Small intestine (tissue), 4 donors: Measurements from ENCODE around the gene GDPD3. TPM values are rescaled to one million over a fixed set of nuclear protein-coding genes. Genes with fewer than 3 reads are reported as not detected.

Source experiments
- polyA plus RNA-seq, 4 donors: library from polyadenylated mRNA; stranded (reverse) in 3 of 4; unstranded in 1 of 4; fragments of 200-250 nt in 3 of 4; fragments of 120-200 nt in 1 of 4; gene quantifications; one replicate each; pipeline versions ENCODE4 v1.2.1 to v1.2.3, GENCODE V29; 2013
- donor health status: healthy with polysubstance abuse.
- donor health status: Bipolar disorder and iron deficiency.
- donor health status: healthy.

GDPD3 gene
- polyA plus RNA-seq, 4 donors: 13.2 to 23.9 (median 19.5) TPM

Other genes starting within 250 kb of the GDPD3 start
- 10 to 100 TPM in 2 of 4 donors, under 1 TPM in 2; 0.67 to 38.9 (median 8.8) TPM for gene SEZ6L2, start 214.0 kb downstream of the GDPD3 start, polyA plus RNA-seq
- gene ASPHD1, start 213.0 kb downstream of the GDPD3 start, polyA plus RNA-seq: 10 to 100 TPM in 1 of 4 donors, 1 to 10 TPM in 2, under 1 TPM in 1; 0.67 to 11.5 (median 3.0) TPM
- 10 to 100 TPM; 10.8 to 26.6 (median 15.9) TPM for gene KCTD13, start 187.3 kb downstream of the GDPD3 start, polyA plus RNA-seq
- gene TMEM219, start 151.5 kb downstream of the GDPD3 start, polyA plus RNA-seq: 100 to 1,000 TPM; 163 to 334 (median 242) TPM
- 10 to 100 TPM; 21.6 to 36.7 (median 29.0) TPM for gene TAOK2, start 139.7 kb downstream of the GDPD3 start, polyA plus RNA-seq
- 10 to 100 TPM; 10.1 to 15.2 (median 14.8) TPM for gene HIRIP3, start 117.9 kb downstream of the GDPD3 start, polyA plus RNA-seq
- 10 to 100 TPM; 49.2 to 80.4 (median 55.9) TPM for gene INO80E, start 117.3 kb downstream of the GDPD3 start, polyA plus RNA-seq
- 1 to 10 TPM in 3 of 4 donors, not detected in 1; 1.3 to 4.6 (median 1.6) TPM for gene DOC2A, start 102.5 kb downstream of the GDPD3 start, polyA plus RNA-seq
- not detected for gene C16orf92, start 90.3 kb downstream of the GDPD3 start, polyA plus RNA-seq
- gene TLCD3B, start 82.3 kb downstream of the GDPD3 start, polyA plus RNA-seq: 1 to 10 TPM in 1 of 4 donors, under 1 TPM in 1, not detected in 2; 0.47 to 1.4 TPM
- gene ALDOA, start 47.8 kb downstream of the GDPD3 start, polyA plus RNA-seq: 1,000 to 10,000 TPM in 2 of 4 donors, 100 to 1,000 TPM in 2; 406 to 1,111 (median 984) TPM
- gene PPP4C, start 37.5 kb downstream of the GDPD3 start, polyA plus RNA-seq: 100 to 1,000 TPM in 3 of 4 donors, 10 to 100 TPM in 1; 93.0 to 145 (median 122) TPM
- gene TBX6, start 21.6 kb downstream of the GDPD3 start, polyA plus RNA-seq: 1 to 10 TPM in 2 of 4 donors, under 1 TPM in 2; 0.54 to 1.6 (median 1.2) TPM
- gene YPEL3, start 17.3 kb downstream of the GDPD3 start, polyA plus RNA-seq: 100 to 1,000 TPM in 2 of 4 donors, 10 to 100 TPM in 2; 39.6 to 154 (median 99.6) TPM
- gene MAPK3, start 9.7 kb upstream of the GDPD3 start, polyA plus RNA-seq: 100 to 1,000 TPM; 174 to 241 (median 194) TPM
- 10 to 100 TPM; 27.3 to 65.7 (median 32.7) TPM for gene CORO1A, start 70.1 kb upstream of the GDPD3 start, polyA plus RNA-seq
- gene BOLA2B, start 80.1 kb upstream of the GDPD3 start, polyA plus RNA-seq: 100 to 1,000 TPM in 3 of 4 donors, 10 to 100 TPM in 1; 55.8 to 614 (median 378) TPM
- 100 to 1,000 TPM in 2 of 4 donors, 10 to 100 TPM in 2; 77.2 to 318 (median 185) TPM for gene SLX1A, start 80.3 kb upstream of the GDPD3 start, polyA plus RNA-seq
- gene SULT1A3, start 85.7 kb upstream of the GDPD3 start, polyA plus RNA-seq: 100 to 1,000 TPM in 2 of 4 donors, 10 to 100 TPM in 2; 34.6 to 376 (median 148) TPM
- gene NPIPB13, start 134.9 kb upstream of the GDPD3 start, polyA plus RNA-seq: 10 to 100 TPM in 2 of 4 donors, 1 to 10 TPM in 2; 2.7 to 16.6 (median 7.3) TPM
- gene CD2BP2, start 241.8 kb upstream of the GDPD3 start, polyA plus RNA-seq: 10 to 100 TPM; 30.0 to 43.5 (median 39.9) TPM